ENCODE data around the gene FBP1. TPM values are rescaled to one million over a fixed set of nuclear protein-coding genes. Genes with fewer than 3 reads are reported as not detected.

The FBP1 gene
- total RNA-seq, 5 donors from 2014 or later (not counting 1 experiment from before 2014, with no cell fraction given): 3.5 to 6.6 (median 3.8) TPM

DNA sequence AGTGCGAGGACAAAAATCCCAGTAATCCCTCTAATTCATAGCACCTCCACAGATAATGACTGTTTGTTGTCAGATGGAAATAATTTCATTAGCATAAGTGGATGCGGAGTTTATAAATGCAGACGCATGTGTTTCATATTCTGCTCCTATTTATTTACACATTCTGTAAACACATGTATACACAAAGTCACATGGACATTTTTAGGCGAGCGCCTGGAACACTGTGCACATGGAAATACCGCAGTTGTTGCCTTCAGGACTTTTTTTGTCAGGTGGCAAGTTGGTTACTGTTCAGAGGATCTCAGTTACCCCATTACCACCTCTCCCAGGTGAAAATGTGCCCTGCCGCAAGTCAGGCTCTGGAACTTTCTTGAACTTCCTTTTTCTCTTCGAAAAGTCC lies 40.3 kb upstream of the FBP1 start:
- Mint-ChIP-seq H3K4me3 (no peak overlapping the region), H3K27ac (no peak overlapping the region), H3K9me3 (no peaks in the 10 kb centered on the region), H3K36me3 (no peaks in the 10 kb centered on the region), H3K4me1 (peaks cover 0 to 4% (median 0%) of the 10 kb centered on the region in 3 donors), H3K27me3 (peaks cover 11 to 19% of the 10 kb centered on the region in 2 donors)
- no peak for ATAC-seq (replicated peaks in 1 of 4)
- H3K36me3 ChIP-seq (ENCODE audit: control insufficient read depth in 2 of 2, extremely low read depth in 1 of 2, insufficient read depth in 1 of 2, low read length in 1 of 2): no peaks in the 10 kb centered on the region
- no peak overlapping the region for H3K4me3 ChIP-seq (ENCODE audit: control insufficient read depth in 1 of 2, extremely low read depth in 1 of 2, low read length in 1 of 2)
- no peak overlapping the region for H3K27ac ChIP-seq (ENCODE audit: low read length)
- no peaks in the 10 kb centered on the region for H3K9me3 ChIP-seq
- ChIA-PET POLR2A (no interaction called here), CTCF (interaction anchor here in 1 of 2 donors (0.5 to 4.3 kb wide), 4 partner anchors 10 to 488 kb away, joined by 5 to 124 read pairs (median 24); no protein-coding TSS in a partner anchor)
- WGBS (ENCODE audit: insufficient coverage): no CpG with 5 or more reads among the region's 8 CpGs
- H3K4me1 ChIP-seq (ENCODE audit: control insufficient read depth in 1 of 2, extremely low read depth in 1 of 2, insufficient read depth in 2 of 2, low read length in 2 of 2): peaks cover 0 to 3% of the 10 kb centered on the region in 2 experiments
- H3K27me3 ChIP-seq (replicated peaks in 1 of 2; ENCODE audit: control insufficient read depth in 2 of 2, extremely low read depth in 1 of 2, insufficient read depth in 2 of 2, low read length in 1 of 2): peaks cover 0 to 2% of the 10 kb centered on the region in 2 experiments
- DNase-seq: no peak

DNA sequence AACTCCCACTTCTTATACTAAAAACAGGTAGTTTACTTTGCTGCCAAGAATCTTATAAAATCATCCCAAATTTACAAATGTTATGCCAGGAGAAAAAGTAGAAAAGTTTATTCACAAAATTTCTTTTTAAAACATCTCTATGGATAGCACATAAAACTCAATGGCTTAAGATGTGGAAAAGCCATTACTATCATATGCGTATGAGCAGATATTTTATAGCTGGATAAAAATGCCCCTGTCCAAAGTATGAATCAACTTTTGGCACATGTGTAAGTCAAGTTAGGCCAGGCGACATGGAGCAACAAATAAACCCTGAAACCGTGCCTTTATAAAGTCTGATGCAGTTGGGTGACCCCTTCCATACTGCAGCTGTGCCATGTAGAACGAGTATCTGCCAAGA lies 38.6 kb upstream of the FBP1 start:
- Histone ChIP-seq H3K27me3 (replicated peaks in 1 of 2; ENCODE audit: control insufficient read depth in 2 of 2, extremely low read depth in 1 of 2, insufficient read depth in 2 of 2, low read length in 1 of 2) (peaks cover 0 to 2% of the 10 kb centered on the region in 2 experiments), H3K4me3 (ENCODE audit: control insufficient read depth in 1 of 2, extremely low read depth in 1 of 2, low read length in 1 of 2) (no peak overlapping the region), H3K4me1 (ENCODE audit: control insufficient read depth in 1 of 2, extremely low read depth in 1 of 2, insufficient read depth in 2 of 2, low read length in 2 of 2) (peaks cover 0 to 3% of the 10 kb centered on the region in 2 experiments), H3K27ac (ENCODE audit: low read length) (no peak overlapping the region), H3K9me3 (no peaks in the 10 kb centered on the region), H3K36me3 (ENCODE audit: control insufficient read depth in 2 of 2, extremely low read depth in 1 of 2, insufficient read depth in 1 of 2, low read length in 1 of 2) (no peaks in the 10 kb centered on the region)
- Mint-ChIP-seq H3K27me3 (peaks cover 11 to 19% of the 10 kb centered on the region in 2 donors), H3K9me3 (no peaks in the 10 kb centered on the region), H3K4me1 (peaks cover 0 to 4% (median 0%) of the 10 kb centered on the region in 3 donors), H3K36me3 (no peaks in the 10 kb centered on the region), H3K27ac (no peak overlapping the region), H3K4me3 (no peak overlapping the region)
- 67% methylated on average over 3 of the region's 4 CpGs for WGBS (ENCODE audit: insufficient coverage)
- ChIA-PET CTCF (no interaction called here), POLR2A (interaction anchor here in 1 of 2 donors (0.6 kb wide), 1 partner anchor 23 kb away, joined by 4 read pairs; no protein-coding TSS in a partner anchor)
- DNase-seq: no peak
- ATAC-seq (replicated peaks in 1 of 4): no peak

- H3K27ac Mint-ChIP-seq: no peak overlapping the region
Measured at GRCh38 chr9:94676446-94677131, 37.3 kb upstream of the FBP1 start.

DNA sequence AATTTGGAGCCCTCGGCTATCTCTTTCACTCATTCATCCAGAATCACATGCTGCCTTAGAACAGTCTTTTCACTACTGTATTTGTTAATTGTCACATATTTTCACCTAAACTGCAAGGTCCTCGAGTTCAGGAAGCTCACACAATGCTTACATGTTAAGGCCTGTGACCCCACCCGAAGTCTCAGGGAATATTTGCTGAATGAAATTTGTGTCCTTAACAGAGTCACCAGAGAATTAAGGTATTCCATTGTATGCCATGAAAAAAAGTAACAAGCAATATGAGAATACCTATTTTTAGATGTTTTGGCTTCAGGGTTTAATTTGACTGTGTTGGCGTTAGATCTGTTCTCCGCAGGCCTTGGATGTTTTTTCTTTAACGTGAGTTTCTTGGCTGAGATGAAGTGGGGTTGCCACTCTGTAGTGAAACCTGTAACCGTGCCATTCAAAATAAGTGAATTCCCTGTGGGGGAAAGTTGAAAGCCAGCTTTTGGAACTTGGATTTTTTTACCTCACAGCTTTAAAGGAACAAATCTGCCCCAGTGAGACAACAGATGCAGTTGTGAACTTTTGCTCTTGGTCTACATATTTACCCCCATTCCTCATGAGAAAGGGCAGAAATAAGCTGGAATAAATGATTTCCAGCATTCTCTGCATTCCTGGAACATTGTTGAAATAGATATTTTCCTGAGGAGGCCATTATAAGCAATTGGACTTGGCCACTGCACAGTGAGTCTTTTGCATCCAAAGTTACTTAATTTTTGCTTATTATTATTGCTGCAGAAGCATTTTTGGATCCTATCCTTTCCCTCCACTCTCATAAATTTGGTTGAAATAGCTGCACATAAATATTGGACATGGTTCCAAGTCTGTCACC lies 35.9 kb upstream of the FBP1 start:
- Histone ChIP-seq H3K4me1 (ENCODE audit: control insufficient read depth in 1 of 2, extremely low read depth in 1 of 2, insufficient read depth in 2 of 2, low read length in 2 of 2) (no peaks in the 10 kb centered on the region), H3K4me3 (ENCODE audit: control insufficient read depth in 1 of 2, extremely low read depth in 1 of 2, low read length in 1 of 2) (no peak overlapping the region), H3K27ac (ENCODE audit: low read length) (no peak overlapping the region), H3K27me3 (replicated peaks in 1 of 2; ENCODE audit: control insufficient read depth in 2 of 2, extremely low read depth in 1 of 2, insufficient read depth in 2 of 2, low read length in 1 of 2) (peaks cover 0 to 5% of the 10 kb centered on the region in 2 experiments), H3K36me3 (ENCODE audit: control insufficient read depth in 2 of 2, extremely low read depth in 1 of 2, insufficient read depth in 1 of 2, low read length in 1 of 2) (no peaks in the 10 kb centered on the region), H3K9me3 (no peaks in the 10 kb centered on the region)
- Mint-ChIP-seq H3K9me3 (no peaks in the 10 kb centered on the region), H3K27ac (no peak overlapping the region), H3K4me1 (no peaks in the 10 kb centered on the region), H3K27me3 (peaks cover 7 to 14% of the 10 kb centered on the region in 2 donors), H3K4me3 (no peak overlapping the region), H3K36me3 (no peaks in the 10 kb centered on the region)
- ChIA-PET CTCF (no interaction called here), POLR2A (no interaction called here)
- WGBS (ENCODE audit: insufficient coverage): 91% methylated on average over 4 of the region's 7 CpGs
- DNase-seq: no peak
- no peak for ATAC-seq (replicated peaks in 1 of 4)

More at GRCh38 chr9:94676446-94677131, 37.3 kb upstream of the FBP1 start:
- no peak for DNase-seq
- WGBS (ENCODE audit: insufficient coverage): 94% methylated on average over 6 of the region's 9 CpGs
- Histone ChIP-seq H3K36me3 (ENCODE audit: control insufficient read depth in 2 of 2, extremely low read depth in 1 of 2, insufficient read depth in 1 of 2, low read length in 1 of 2) (no peaks in the 10 kb centered on the region), H3K4me1 (ENCODE audit: control insufficient read depth in 1 of 2, extremely low read depth in 1 of 2, insufficient read depth in 2 of 2, low read length in 2 of 2) (peaks cover 0 to 2% of the 10 kb centered on the region in 2 experiments), H3K27ac (ENCODE audit: low read length) (no peak overlapping the region), H3K4me3 (ENCODE audit: control insufficient read depth in 1 of 2, extremely low read depth in 1 of 2, low read length in 1 of 2) (no peak overlapping the region), H3K27me3 (replicated peaks in 1 of 2; ENCODE audit: control insufficient read depth in 2 of 2, extremely low read depth in 1 of 2, insufficient read depth in 2 of 2, low read length in 1 of 2) (peaks cover 0 to 2% of the 10 kb centered on the region in 2 experiments), H3K9me3 (no peaks in the 10 kb centered on the region)
- ChIA-PET CTCF (no interaction called here), POLR2A (interaction anchor here in 1 of 2 donors (0.6 kb wide), 1 partner anchor 1724 kb away, joined by 10 read pairs; no protein-coding TSS in a partner anchor)
- H3K27me3 Mint-ChIP-seq: peaks cover 11 to 18% of the 10 kb centered on the region in 2 donors
- no peaks in the 10 kb centered on the region for H3K9me3 Mint-ChIP-seq
- H3K4me1 Mint-ChIP-seq: peaks cover 0 to 1% (median 0%) of the 10 kb centered on the region in 3 donors
- no peak overlapping the region for H3K4me3 Mint-ChIP-seq
- no peak for ATAC-seq (replicated peaks in 1 of 4)
- no peaks in the 10 kb centered on the region for H3K36me3 Mint-ChIP-seq

- Mint-ChIP-seq H3K27ac (no peak overlapping the region), H3K4me3 (no peak overlapping the region), H3K4me1 (peaks cover 0 to 10% (median 0%) of the 10 kb centered on the region in 3 donors), H3K36me3 (no peaks in the 10 kb centered on the region), H3K9me3 (no peaks in the 10 kb centered on the region), H3K27me3 (peaks cover 0 to 6% of the 10 kb centered on the region in 2 donors)
- WGBS (ENCODE audit: insufficient coverage): no CpG with 5 or more reads among the region's 2 CpGs
- H3K4me1 ChIP-seq (ENCODE audit: control insufficient read depth in 1 of 2, extremely low read depth in 1 of 2, insufficient read depth in 2 of 2, low read length in 2 of 2): no peaks in the 10 kb centered on the region
- CTCF ChIA-PET: interaction anchor here in 1 of 2 donors (0.5 to 1.1 kb wide), 2 partner anchors 9 to 248 kb away, joined by 4 to 6 read pairs; no protein-coding TSS in a partner anchor
- H3K27me3 ChIP-seq (replicated peaks in 1 of 2; ENCODE audit: control insufficient read depth in 2 of 2, extremely low read depth in 1 of 2, insufficient read depth in 2 of 2, low read length in 1 of 2): peaks cover 0 to 5% of the 10 kb centered on the region in 2 experiments
- POLR2A ChIA-PET: no interaction called here
- no peak for ATAC-seq (replicated peaks in 1 of 4)
- no peaks in the 10 kb centered on the region for H3K9me3 ChIP-seq
- H3K27ac ChIP-seq (ENCODE audit: low read length): no peak overlapping the region
- DNase-seq: no peak
- H3K36me3 ChIP-seq (ENCODE audit: control insufficient read depth in 2 of 2, extremely low read depth in 1 of 2, insufficient read depth in 1 of 2, low read length in 1 of 2): no peaks in the 10 kb centered on the region
- no peak overlapping the region for H3K4me3 ChIP-seq (ENCODE audit: control insufficient read depth in 1 of 2, extremely low read depth in 1 of 2, low read length in 1 of 2)
Measured at GRCh38 chr9:94672811-94673487, 33.6 kb upstream of the FBP1 start.

Data from T-cell (primary cell).